ENCODE measurements around the gene TMEM214.
A peak's percentile ranks its signal among the peaks of the same experiment; 100 is the strongest.

Gene TMEM214

DNA sequence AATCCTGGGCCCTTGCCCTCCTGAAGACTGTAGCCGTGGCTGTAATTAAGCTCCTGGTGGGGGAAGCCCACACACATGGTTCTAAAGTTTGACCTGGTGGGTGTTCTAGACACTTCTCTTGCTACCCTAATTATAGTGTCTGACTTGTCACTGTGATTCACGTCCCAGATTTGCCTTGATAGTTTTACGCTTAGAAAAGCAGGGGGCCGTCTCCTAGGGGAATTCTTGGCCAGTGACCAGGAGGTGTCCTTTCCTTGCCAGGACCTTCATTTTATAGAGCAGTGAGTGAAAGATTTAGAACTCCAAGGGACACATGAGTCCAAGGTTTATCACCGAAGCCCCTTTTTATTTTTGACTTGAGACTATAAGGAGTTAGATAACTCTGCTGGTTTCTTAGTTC is 9.0 kb downstream of the TMEM214 start:
- no peak for DNase-seq

DNA sequence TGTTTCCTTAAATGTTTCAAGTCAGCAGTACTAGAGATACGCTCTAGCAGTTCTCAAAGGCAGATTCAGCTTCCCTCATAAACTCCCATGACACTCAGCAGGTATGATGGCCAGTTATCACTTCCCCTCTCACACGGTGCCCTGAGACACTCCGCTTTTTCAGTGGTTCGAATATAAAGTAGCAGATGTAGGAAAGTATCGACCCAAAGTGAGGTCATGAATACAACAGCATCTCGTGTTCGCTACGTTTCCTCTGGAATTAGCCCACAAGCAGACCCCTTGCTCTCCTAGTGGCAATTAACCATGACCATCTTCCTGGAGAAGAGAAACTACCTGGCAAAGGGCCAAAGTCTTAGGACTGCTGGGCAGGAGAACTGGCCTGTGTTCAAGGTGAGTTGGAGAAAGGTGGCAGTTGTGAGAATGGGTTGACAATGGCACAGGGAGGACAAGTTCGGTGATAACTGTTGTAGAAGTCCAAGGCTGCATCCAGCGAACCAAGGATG is 9.4 kb downstream of the TMEM214 start:
- no peak for DNase-seq

DNA sequence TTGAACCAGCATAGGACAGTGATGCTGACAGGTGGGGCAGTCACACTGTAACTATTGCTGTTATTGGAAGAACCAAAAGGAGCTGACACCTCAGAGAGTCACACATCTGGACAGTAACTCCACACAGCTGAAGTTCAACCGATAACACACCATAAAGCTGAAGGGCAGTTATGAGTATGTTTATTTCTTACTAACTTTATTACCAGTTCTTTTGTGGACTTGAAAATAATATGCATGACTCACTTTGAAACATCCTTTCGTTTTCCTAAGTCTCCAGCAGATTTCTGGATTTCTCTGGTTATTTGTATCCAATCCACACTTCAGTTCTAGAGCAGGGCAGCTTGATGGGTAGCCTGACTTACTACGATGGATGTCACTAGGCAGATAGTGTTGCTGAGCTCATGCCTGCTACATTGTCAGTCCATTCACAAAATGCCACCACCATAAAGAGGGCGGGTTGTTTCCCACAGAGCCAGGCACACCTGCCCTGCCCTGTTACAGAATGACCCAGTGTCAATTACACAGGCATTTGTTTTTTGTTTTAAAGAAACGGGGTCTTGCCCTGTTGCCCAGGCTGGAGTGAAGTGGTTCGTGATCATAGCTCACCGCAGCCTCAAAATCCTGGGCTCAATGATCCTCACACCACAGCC is 10.3 kb downstream of the TMEM214 start:
- DNase-seq, result no peak

- peak; percentile 33 for DNase-seq
These were observed 16.9 kb downstream of the TMEM214 start for GRCh38 chr2:27049422-27050280.

DNA sequence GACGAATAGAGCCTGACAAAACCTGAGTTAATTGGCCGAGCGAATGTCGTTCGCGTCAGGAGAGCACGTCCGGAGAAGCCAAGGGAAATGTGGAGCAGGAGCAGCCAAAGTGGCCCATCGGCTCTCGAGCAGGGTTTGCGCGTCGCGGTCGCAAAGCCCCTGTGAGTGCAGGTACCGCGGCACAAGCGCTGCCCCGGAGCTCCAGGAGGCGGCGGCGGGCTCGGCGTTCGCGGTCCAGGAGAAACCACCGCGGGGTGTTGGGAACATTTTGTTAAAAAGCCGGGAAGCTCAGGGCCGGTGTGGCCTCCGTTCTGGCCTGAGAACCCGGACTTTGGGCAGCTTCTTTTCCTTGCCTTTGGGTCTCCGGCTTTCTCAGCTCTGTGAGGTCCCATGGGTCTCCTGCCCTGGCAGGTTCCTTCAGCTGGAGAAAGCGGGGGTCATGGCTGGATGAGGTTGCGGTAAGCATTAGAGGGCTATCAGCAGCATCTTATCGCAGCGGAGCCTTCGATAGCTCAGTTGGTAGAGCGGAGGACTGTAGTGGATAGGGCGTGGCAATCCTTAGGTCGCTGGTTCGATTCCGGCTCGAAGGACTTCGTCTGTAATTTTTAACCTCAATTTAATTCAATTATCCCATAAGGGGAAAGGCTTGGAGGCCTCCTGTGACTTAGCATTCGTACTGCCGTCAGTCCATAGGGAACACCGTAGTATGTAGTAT is 17.7 kb downstream of the TMEM214 start:
- peak; percentile 66 for DNase-seq

GRCh38 chr2:27050996-27051901 is 18.5 kb downstream of the TMEM214 start, which contains the start of gene AGBL5:
TSS of gene AGBL5 (plus strand) at chr2:27051668. CDS start at chr2:27052959, 1,291 bp downstream.
- DNase-seq, result peak; percentile 83

DNA sequence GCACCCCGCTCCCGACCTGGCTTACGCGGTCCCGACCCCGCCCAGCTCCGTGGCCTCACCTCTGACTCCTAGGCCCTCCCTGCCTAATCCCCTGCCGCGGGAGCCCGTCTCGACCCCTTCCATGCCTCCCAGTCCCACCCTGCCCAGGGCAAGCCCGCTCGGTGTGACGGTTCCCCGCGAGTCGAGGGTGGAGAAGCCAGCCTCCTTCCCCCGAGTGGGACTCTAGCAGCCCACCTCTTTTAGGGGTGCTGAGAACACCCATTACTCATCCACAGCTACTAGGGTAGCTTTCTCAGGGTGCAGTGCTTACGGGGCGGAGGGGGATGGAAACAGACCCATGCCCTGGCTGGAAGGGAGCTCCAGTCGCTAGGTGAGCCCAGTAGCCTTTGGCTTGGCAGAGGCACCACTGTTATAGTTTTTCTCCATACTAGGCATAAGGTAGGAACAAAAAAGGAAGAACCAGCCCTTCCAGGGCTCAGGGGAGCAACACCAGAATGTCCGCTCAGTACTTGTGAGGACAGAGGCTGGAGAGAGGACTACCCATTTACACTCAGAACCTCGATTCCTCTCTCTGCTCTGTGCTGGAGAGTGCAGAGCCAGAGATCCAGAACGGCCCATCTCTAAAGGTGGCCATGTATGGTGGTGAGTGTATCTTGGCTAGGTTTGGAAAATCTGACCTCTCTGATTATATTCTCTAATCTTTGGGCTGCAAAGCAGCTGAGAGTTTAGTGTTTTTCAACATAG is 19.3 kb downstream of the TMEM214 start:
- no peak for DNase-seq

DNA sequence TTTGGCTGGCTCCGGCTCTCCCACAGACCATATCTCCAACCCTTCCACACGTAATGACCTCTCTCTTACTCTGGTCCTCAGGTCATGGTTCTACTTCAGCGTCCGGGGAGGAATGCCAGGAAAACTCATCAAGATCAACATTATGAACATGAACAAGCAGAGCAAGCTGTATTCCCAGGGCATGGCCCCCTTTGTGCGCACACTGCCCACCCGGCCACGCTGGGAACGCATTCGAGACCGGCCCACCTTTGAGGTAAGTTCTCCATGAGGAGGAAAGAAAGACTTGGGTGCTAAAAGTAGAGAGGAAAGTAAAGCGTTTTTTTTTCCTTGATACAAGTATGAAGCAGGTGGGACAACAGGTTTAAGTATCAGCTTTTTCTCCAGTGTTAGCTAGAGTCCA is 20.6 kb downstream of the TMEM214 start:
- no peak for DNase-seq

DNA sequence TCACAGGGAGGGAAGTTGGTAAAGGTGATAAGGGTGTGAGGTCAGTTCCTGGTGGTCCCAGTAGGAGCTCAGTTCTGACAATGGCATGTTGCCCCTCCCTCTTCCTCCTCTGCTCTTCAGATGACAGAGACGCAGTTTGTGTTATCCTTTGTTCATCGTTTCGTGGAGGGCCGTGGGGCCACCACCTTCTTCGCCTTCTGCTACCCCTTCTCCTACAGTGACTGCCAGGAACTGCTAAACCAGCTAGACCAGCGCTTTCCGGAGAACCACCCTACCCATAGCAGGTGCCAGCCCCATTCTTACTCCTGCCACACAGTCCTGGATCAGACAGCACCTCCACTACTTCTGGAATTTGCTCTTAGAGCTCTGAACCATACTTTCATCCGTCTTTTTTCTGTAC is 21.0 kb downstream of the TMEM214 start:
- DNase-seq, result no peak

DNA sequence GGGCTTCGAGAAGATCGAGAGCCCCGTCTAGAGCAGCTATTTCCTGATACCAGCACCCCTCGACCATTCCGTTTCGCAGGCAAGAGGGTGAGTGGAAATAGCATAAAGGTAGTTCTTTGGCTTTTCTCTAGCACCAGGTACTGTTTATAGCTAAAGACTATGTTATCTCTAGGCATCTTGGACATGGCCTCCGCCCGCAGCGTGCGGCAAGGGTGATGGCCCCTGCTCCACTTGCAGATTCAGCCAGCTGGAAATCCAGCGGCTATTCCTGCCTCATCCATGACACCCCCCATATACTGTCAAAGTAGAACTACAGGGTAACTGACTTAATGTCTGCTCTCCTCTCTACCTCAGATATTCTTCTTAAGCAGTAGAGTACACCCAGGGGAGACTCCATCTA is 22.0 kb downstream of the TMEM214 start:
- no peak for DNase-seq

- no peak for DNase-seq
These were observed 24.4 kb downstream of the TMEM214 start for GRCh38 chr2:27057184-27057583.

- DNase-seq, result no peak
These were observed 25.4 kb downstream of the TMEM214 start for GRCh38 chr2:27058210-27058609.

DNA sequence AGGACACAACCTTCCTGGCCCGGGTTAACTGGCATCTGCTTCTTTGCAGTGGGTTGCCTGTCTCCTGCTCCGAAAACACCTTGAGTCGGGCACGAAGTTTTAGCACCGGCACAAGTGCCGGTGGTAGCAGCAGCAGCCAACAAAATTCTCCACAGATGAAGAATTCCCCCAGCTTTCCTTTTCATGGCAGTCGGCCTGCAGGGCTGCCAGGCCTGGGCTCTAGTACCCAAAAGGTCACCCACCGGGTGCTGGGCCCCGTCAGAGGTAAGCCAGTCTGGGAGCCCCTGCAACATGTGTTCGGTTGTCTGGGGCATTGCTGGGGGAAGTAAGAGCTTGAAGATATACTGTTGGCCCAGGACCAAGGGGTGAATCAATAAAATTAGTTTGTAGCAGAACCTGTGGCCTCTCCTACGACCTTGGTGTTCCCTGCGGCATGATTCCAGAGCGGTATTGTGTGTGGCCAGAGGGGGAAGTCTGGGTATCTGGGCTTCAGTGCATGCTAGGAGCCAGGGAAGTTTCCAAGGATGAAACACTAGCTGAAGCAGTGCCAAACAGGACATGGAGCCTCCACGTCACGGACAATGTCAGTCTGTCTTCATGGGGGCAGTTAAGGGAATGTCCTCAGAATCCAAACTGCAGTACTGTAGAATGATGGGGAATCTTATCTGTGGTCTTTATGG is 26.5 kb downstream of the TMEM214 start:
- DNase-seq, result no peak

DNA sequence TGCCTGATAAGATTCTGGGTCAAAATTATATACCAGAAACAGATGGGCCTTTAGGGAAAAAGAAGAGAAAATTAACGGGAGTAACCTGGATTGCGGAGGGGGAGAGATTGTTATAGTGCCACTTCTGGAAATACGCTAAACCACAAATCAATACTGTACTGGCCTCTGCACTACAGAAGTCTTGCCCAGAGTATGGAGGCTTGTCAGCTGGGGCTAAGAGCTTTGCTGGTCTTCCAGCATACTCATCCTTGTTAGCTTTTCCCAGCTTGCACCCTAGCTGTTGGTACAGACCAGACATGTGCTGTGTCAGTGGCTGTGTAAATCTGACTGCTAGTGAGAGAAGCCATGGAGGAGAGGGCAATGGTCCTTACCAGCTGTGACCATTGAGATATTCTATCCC is 27.6 kb downstream of the TMEM214 start:
- no peak for DNase-seq

DNA sequence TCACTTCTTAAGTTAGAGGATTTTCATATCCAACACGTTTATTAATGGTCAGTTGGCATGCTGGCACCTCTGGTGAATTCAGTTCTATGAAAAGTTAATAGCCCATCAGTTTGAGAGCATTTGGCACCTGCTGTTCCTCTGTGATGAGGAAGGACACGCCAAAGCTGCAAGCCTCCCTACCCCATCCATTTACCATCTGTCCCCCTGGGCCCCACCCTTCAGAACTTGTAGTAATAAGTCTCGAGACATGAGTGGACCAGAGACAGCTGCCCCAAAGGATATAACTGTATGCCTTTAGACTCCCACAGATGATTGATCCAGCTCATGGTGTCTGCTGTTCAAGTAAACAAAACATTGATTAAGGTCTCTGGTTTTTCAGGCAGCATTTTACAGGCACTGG is 32.4 kb downstream of the TMEM214 start:
- no peak for DNase-seq

DNA sequence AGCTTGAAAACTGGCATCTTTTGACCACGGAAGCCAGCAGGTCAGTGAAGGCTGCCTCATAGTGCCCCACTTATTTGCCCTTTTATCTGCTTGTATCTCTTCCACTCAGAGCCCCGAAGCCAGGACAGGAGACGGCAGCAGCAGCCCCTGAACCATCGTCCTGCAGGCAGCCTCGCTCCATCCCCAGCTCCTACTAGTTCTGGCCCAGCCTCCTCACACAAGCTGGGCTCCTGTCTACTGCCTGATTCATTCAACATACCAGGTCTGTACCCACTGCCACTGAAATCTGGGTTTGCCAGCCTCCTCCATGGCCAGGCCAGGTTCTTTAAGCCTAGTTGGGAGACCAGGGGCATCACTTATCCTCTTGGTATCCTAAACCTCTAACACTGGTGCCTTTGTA is 34.6 kb downstream of the TMEM214 start:
- no peak for DNase-seq

DNA sequence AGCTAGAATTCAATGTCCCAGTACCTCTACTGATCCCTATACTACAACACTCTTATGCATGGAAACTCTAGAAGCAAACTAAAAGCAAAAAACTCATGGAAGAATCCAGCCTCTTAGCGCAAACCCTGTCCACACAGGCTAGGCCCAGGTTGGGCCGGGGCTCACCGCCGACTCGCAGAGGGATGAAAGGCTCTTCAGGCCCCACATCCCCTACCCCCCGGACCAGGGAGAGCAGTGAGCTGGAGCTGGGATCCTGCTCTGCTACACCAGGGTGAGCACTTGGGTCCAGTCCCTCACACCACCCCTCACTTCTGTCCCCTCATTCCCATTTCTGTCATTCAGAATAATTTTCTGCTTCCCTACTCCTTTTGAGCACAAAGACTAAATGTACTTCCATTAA is 36.7 kb downstream of the TMEM214 start:
- DNase-seq, result no peak

DNA sequence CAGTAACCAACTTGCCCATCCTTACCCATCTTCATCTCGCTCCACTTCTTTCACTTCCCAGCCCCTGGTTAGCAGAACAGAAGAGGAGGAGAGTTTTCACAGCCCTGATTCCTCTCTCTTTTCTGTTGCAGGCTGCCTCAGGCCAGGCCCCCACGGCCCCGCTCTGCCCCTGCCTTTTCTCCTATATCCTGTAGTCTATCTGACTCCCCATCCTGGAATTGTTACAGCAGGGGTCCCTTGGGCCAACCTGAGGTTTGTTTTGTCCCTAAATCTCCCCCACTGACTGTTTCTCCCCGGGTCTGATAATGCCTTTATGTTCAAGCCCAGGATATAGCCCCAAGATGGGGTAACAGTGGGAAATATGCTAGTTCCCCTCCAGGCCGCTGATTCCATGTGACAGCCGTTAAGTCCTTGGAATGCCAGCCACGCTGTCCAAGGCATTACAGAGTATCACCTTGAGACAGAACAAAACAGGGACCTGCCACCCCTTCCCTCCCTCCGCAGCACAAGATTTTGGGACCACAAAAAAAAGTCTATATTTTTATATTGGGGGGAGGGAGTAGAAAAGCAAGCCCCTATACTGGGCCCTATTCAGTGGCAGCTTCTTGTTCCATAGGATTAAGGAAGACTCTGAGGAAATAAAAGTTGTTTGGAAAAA is 37.3 kb downstream of the TMEM214 start:
- no peak for DNase-seq

DNA sequence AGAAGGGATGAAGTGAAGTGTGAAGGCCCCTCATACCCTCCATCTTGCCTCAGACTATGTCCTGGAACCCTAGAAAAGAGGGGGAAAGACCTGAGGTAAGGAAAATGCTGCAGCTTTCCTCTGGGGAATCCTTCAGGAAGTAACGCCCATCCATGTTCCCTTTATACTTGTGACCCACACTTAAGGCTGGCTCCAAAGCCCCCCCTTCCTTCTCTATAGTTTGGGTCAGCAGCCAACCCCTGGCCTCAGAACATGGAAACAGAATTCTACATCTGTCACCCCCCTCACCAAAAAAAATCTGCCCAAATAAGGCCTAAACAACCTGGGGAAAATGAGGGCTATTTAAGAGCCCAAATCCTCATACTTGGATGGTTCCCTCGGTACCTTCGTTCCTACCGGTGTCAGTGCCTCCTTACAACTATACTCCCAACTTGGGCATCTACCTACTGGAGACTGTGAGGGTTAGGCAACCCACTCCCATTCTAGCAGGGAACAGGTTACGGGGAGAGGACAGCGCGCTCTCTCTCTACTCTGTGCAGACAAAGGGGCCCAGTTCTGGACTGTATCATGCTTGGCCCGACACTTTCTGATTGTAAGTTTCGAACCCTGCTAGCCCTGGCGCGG is 38.0 kb downstream of the TMEM214 start:
- DNase-seq, result no peak

All from NK-92 treated with Interleukin-12 subunit alpha and Interleukin-12 subunit beta, amount 100 ng/mL, for 24 hours (cell line).